ENCODE results near the gene TIAL1.

GRCh38 chr10:119609516-119609915, 12.8 kb upstream of the TIAL1 start:
- TF ChIP-seq CTCF (conservative IDR thresholded peaks at IDR 0.05; ENCODE audit: low read depth, low read length) (no peak), POLR2A (IDR thresholded peaks at IDR 0.05; ENCODE audit: low read depth, low read length) (no peak), CEBPB (IDR thresholded peaks at IDR 0.05; ENCODE audit: low read depth, low read length) (no peak)
- TF ChIP-seq, protein P1, sequence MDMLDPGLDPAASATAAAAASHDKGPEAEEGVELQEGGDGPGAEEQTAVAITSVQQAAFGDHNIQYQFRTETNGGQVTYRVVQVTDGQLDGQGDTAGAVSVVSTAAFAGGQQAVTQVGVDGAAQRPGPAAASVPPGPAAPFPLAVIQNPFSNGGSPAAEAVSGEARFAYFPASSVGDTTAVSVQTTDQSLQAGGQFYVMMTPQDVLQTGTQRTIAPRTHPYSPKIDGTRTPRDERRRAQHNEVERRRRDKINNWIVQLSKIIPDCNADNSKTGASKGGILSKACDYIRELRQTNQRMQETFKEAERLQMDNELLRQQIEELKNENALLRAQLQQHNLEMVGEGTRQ (IDR thresholded peaks at IDR 0.05; ENCODE audit: low read depth, low read length): no peak

Measured in IMR-90 (cell line).